Heart left ventricle (tissue), 16 donors: ENCODE results near the gene FAM209A. TPM values are rescaled to one million over a fixed set of nuclear protein-coding genes. Genes with fewer than 3 reads are reported as not detected.
A peak's percentile ranks its signal among the peaks of the same experiment; 100 is the strongest.

Experiments
- ATAC-seq, 4 donors: fragments of 200-7000 bp; cut with Tn5 transposase; one replicate each; pipeline ENCODE4 v1.9.1; 2020 to 2022; ENCODE audit warnings: moderate library complexity in 4 of 4, mild to moderate bottlenecking in 3 of 4, moderate number of reproducible peaks in 1 of 4
- DNase-seq, 5 donors: peaks; one replicate each; pipeline ENCODE4 v3.0.0-alpha.2; 2020
- H3K27ac ChIP-seq, 12 donors: fragments of 200-600 bp; sonication (generic) in 4 of 12; one replicate each; pipeline versions ENCODE4 v1.5.0 to v1.8.0; 2016 to 2022; ENCODE audit warnings: mild to moderate bottlenecking in 2 of 12
- H3K27me3 ChIP-seq, 9 donors: fragments of 200-600 bp; sonication (generic) in 2 of 9; one replicate each; pipeline versions ENCODE4 v1.5.1 to v1.8.0; 2016 to 2022; ENCODE audit warnings: mild to moderate bottlenecking in 3 of 9
- H3K36me3 ChIP-seq, 9 donors: fragments of 200-600 bp; sonication (generic) in 2 of 9; one replicate each; pipeline versions ENCODE4 v1.5.0 to v1.8.0; 2018 to 2022; ENCODE audit warnings: mild to moderate bottlenecking in 2 of 9
- H3K4me1 ChIP-seq, 12 donors: fragments of 200-600 bp; sonication (generic) in 4 of 12; one replicate each; pipeline versions ENCODE4 v1.5.0 to v1.8.0; 2016 to 2022; ENCODE audit warnings: mild to moderate bottlenecking in 3 of 12
- H3K4me3 ChIP-seq, 12 donors: fragments of 200-600 bp; sonication (generic) in 4 of 12; one replicate each; pipeline versions ENCODE4 v1.5.0 to v1.8.0; 2017 to 2022; ENCODE audit warnings: mild to moderate bottlenecking in 9 of 12, moderate library complexity in 4 of 12
- H3K9me3 ChIP-seq, 12 donors: fragments of 200-600 bp; sonication (generic) in 4 of 12; one replicate each; pipeline versions ENCODE4 v1.5.0 to v1.8.0; 2016 to 2022; ENCODE audit warnings: mild to moderate bottlenecking in 1 of 12
- POLR2A ChIP-seq, 2 donors: fragments of 450-650 bp; IDR thresholded peaks; one replicate each; pipeline ENCODE4 v1.6.1; 2017; ENCODE audit warnings: antibody characterized with exemption in 2 of 2, mild to moderate bottlenecking in 2 of 2, moderate library complexity in 2 of 2
- WGBS, 4 donors: extraction: QIAGEN DNeasy Blood & Tissue Kit in 2 of 4; methylation state at CpG; one replicate each; pipeline versions ENCODE4 v1.1.5 to v1.1.7; 2013 to 2018; 5-methylcytosine and 5-hydroxymethylcytosine counted together
- intact Hi-C, 10 donors: fragments of 100-400 bp; cut with DNase I; formaldehyde crosslinking; loops; one replicate each; pipeline versions ENCODE4 v1.11.1 to v1.14.2; 2022
- polyA plus RNA-seq, 2 donors: library from polyadenylated mRNA; stranded (reverse); fragments of 200-250 nt; gene quantifications; one replicate each; pipeline ENCODE4 v1.2.3, GENCODE V29; 2013
- total RNA-seq, 9 donors: library from RNA; depleted of rRNA in 2 of 9; stranded (reverse); fragments of >200 nt in 2 of 9; fragmentation: NEBNext Ultra II Directional in 3 of 9; extraction: Animal tissue kit (Norgen Biotek cat#: 25700) in 3 of 9; gene quantifications; one replicate each; pipeline versions ENCODE4 v1.1.0 to v1.2.4, GENCODE V29; 2016 to 2023
- TF ChIP-seq, protein P1 (sequence below), 12 donors: fragments of 200-600 bp; sonication (generic) in 4 of 12; IDR thresholded peaks; one replicate each; pipeline versions ENCODE4 v1.5.0 to v1.8.0; 2018 to 2022; ENCODE audit warnings: antibody characterized with exemption in 12 of 12, mild to moderate bottlenecking in 5 of 12
- donor health status: ischemic (EF 13 %, LVEDD 7.1; RV severe dilation, severe dysfunction).
- donor health status: healthy with polysubstance abuse.
- donor health status: DM: no; HTN: yes; CAD: no.
- donor health status: DM: no; HTN: no; CAD: no.
- donor health status: ischemic (EF 25% LVEDD 6.9; RV normal size, moderate dysfunction).
- donor health status: ischemic (EF 25% LVEDD 5.7; RV mildly dilated, moderate dysfunction).
- donor health status: healthy.
- donor health status: DM: yes; HTN: yes; CAD: no.
- donor health status: ischemic (EF 35%, LVEDD 5.7; RV mildly dilated, moderate dysfunction).
- donor health status: nonischemic (EF 11% LVEDD 7.7; RV severe dilation, severe dysfunction).
- donor health status: DM: yes; HTN: yes; CAD: no.
- donor health status: PGD.
- donor health status: ischemic (EF 29% LVEDD 5.4; RV normal size, mild dysfunction).
- donor health status: nonischemic (EF 23%, LVEDD 6.1; RV moderate dilation, normal function).

The FAM209A gene
- total and polyA plus RNA-seq, 11 donors: 0.35 TPM; not detected in 10

DNA sequence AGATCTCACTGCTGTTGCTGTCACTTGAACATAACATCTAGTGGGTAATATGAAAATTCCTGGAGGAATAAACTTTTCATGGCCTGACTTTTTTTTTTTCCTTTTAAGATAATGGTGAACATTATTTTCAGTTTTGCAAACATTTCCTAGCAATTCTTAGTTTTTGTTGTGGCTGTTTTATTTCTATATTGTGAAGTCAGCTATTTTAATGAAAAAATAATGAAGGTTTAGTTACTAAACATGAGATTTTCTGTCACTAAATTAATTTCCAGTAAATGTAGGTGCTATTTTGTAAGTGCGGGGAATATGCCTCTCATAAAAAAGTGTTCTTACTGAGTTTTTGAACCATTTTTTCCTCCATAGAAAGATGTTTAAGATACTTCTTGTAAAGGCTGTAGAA, 23.4 kb upstream of the FAM209A start:
- H3K36me3 ChIP-seq: peaks cover 0 to 40% (median 18%) of the 10 kb centered on the region in 9 donors
- no peak for DNase-seq
- H3K4me3 ChIP-seq: no peak overlapping the region
- intact Hi-C loops: no loop called here
- peaks cover 0 to 13% (median 0%) of the 10 kb centered on the region in 12 donors for H3K9me3 ChIP-seq
- no peak for ATAC-seq
- H3K27ac ChIP-seq: no peak overlapping the region
- no peaks in the 10 kb centered on the region for H3K4me1 ChIP-seq
- H3K27me3 ChIP-seq: no peaks in the 10 kb centered on the region
- WGBS, 4 donors: 98 to 100% (median 99%) methylated on average over 1 of the region's 1 CpG
- TF ChIP-seq, protein P1, sequence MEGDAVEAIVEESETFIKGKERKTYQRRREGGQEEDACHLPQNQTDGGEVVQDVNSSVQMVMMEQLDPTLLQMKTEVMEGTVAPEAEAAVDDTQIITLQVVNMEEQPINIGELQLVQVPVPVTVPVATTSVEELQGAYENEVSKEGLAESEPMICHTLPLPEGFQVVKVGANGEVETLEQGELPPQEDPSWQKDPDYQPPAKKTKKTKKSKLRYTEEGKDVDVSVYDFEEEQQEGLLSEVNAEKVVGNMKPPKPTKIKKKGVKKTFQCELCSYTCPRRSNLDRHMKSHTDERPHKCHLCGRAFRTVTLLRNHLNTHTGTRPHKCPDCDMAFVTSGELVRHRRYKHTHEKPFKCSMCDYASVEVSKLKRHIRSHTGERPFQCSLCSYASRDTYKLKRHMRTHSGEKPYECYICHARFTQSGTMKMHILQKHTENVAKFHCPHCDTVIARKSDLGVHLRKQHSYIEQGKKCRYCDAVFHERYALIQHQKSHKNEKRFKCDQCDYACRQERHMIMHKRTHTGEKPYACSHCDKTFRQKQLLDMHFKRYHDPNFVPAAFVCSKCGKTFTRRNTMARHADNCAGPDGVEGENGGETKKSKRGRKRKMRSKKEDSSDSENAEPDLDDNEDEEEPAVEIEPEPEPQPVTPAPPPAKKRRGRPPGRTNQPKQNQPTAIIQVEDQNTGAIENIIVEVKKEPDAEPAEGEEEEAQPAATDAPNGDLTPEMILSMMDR (IDR thresholded peaks at IDR 0.05): no peak
- TF ChIP-seq POLR2A (IDR thresholded peaks at IDR 0.05): no peak

DNA sequence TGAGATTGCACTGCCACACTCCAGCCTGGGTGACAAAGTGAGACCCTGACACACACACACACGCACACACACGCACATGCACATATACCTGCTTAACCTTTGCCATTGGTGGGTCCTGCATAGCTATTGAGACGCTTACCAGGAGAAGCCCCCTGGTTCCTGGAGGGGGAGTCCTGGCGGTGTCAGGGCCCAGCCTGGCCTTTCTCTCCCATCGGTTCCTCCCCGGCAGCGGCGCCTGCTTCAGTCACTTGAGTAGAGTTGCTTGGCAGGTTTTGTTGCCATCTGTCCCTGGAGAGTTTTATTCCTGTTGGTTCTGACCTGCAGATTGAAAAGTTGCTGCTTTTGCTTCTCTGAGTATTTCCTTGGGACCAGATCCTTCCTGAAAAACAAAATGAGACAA, 20.6 kb upstream of the FAM209A start:
- H3K4me1 ChIP-seq: no peaks in the 10 kb centered on the region
- H3K27ac ChIP-seq: no peak overlapping the region
- no peak overlapping the region for H3K4me3 ChIP-seq
- peaks cover 0 to 26% (median 0%) of the 10 kb centered on the region in 9 donors for H3K36me3 ChIP-seq
- H3K9me3 ChIP-seq: no peaks in the 10 kb centered on the region
- intact Hi-C loops: no loop called here
- no peaks in the 10 kb centered on the region for H3K27me3 ChIP-seq
- ATAC-seq (no peak), DNase-seq (no peak)
- no peak for TF ChIP-seq POLR2A (IDR thresholded peaks at IDR 0.05)
- 79 to 94% (median 87%) methylated on average over 8 of the region's 8 CpGs for WGBS, 4 donors

DNA sequence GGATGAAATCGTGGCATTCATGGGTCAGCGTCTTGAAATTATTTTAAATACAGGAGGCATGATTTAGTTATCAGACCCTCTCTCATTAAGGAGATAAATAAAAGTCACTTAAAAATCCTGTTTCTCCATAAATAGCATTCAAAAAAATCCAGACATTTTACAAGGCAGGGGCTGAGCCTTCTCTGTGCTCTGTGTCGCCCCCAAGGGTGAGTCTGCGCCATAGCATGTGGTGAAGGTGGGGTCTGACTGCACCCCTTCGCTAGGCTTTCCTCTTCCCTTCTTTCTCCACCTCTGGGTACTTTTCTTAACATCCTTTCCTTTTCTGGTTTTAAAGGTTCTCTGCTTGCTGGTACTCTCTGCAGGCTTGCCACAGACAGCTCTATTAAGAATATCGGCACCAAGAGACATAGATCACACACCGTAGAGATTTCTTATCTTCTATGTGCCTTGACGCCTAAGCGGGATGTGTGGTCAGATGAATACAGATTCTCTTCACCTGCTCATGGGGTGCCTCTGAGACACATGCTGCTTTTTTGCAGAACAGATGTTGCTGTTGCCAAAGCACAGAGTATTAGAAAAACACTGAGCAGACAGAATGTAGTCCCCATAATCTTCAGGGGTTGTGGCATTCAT, 20.1 kb upstream of the FAM209A start:
- intact Hi-C loops: no loop called here
- no peaks in the 10 kb centered on the region for H3K4me1 ChIP-seq
- no peak for DNase-seq
- peaks cover 0 to 25% (median 0%) of the 10 kb centered on the region in 9 donors for H3K36me3 ChIP-seq
- no peaks in the 10 kb centered on the region for H3K9me3 ChIP-seq
- WGBS, 4 donors: 84 to 87% (median 85%) methylated on average over 9 of the region's 9 CpGs
- no peak overlapping the region for H3K27ac ChIP-seq
- H3K4me3 ChIP-seq: no peak overlapping the region
- no peak for ATAC-seq
- H3K27me3 ChIP-seq: no peaks in the 10 kb centered on the region
- no peak for TF ChIP-seq POLR2A (IDR thresholded peaks at IDR 0.05)
- TF ChIP-seq, protein P1 (IDR thresholded peaks at IDR 0.05): peak in 8 of 12 donors; percentile 18 to 34 (median 28)

DNA sequence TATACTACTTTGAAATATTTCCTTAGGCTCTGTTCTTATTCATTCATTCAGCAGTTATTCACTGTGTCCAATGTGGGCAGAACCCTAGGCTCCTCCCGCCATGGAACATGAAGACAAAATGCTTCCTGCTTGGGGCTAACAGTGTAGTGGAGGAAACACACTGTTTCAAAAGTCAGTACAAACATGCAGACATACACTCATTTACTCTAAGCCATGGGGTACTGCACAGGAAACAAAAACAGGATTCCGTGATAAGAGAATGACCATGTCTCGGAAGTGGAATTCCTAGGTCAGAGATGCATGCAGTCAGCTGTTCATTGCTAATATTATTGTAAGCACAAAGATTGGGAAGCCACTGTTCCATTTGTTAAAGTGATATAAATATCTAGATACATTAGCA, 18.4 kb upstream of the FAM209A start:
- intact Hi-C loops: no loop called here
- H3K4me3 ChIP-seq: no peak overlapping the region
- TF ChIP-seq, protein P1 (IDR thresholded peaks at IDR 0.05): no peak
- no peak for TF ChIP-seq POLR2A (IDR thresholded peaks at IDR 0.05)
- no peaks in the 10 kb centered on the region for H3K4me1 ChIP-seq
- peaks cover 0 to 20% (median 0%) of the 10 kb centered on the region in 9 donors for H3K36me3 ChIP-seq
- H3K9me3 ChIP-seq: no peaks in the 10 kb centered on the region
- 38 to 59% (median 44%) methylated on average over 3 of the region's 3 CpGs for WGBS, 4 donors
- no peaks in the 10 kb centered on the region for H3K27me3 ChIP-seq
- no peak for DNase-seq
- no peak overlapping the region for H3K27ac ChIP-seq
- no peak for ATAC-seq

- WGBS, 4 donors: 94 to 96% (median 95%) methylated on average over 10 of the region's 10 CpGs
- no peak overlapping the region for H3K4me3 ChIP-seq
- no peaks in the 10 kb centered on the region for H3K9me3 ChIP-seq
- H3K27me3 ChIP-seq: no peaks in the 10 kb centered on the region
- H3K36me3 ChIP-seq: peaks cover 0 to 39% (median 18%) of the 10 kb centered on the region in 9 donors
- TF ChIP-seq, protein P1 (IDR thresholded peaks at IDR 0.05): no peak
- TF ChIP-seq POLR2A (IDR thresholded peaks at IDR 0.05): no peak
- ATAC-seq (no peak), DNase-seq (no peak)
- H3K27ac ChIP-seq: no peak overlapping the region
- intact Hi-C loops: no loop called here
- peaks cover 0 to 13% (median 2%) of the 10 kb centered on the region in 12 donors for H3K4me1 ChIP-seq
Measured at GRCh38 chr20:56511926-56512325, 12.6 kb upstream of the FAM209A start.
